GM18858 (cell line): ENCODE measurements around the gene GASK1A.
"Not testable (repeated sequence)": the region's sequence is repeated elsewhere in the genome, so short reads cannot be mapped to it uniquely, and the experiment has no call there.

Experiments
- ATAC-seq: cut with Tn5 transposase; IDR thresholded peaks from one replicate; pipeline ENCODE4 v1.9.1; 2021; ENCODE audit not compliant: unreplicated experiment

GASK1A gene

DNA sequence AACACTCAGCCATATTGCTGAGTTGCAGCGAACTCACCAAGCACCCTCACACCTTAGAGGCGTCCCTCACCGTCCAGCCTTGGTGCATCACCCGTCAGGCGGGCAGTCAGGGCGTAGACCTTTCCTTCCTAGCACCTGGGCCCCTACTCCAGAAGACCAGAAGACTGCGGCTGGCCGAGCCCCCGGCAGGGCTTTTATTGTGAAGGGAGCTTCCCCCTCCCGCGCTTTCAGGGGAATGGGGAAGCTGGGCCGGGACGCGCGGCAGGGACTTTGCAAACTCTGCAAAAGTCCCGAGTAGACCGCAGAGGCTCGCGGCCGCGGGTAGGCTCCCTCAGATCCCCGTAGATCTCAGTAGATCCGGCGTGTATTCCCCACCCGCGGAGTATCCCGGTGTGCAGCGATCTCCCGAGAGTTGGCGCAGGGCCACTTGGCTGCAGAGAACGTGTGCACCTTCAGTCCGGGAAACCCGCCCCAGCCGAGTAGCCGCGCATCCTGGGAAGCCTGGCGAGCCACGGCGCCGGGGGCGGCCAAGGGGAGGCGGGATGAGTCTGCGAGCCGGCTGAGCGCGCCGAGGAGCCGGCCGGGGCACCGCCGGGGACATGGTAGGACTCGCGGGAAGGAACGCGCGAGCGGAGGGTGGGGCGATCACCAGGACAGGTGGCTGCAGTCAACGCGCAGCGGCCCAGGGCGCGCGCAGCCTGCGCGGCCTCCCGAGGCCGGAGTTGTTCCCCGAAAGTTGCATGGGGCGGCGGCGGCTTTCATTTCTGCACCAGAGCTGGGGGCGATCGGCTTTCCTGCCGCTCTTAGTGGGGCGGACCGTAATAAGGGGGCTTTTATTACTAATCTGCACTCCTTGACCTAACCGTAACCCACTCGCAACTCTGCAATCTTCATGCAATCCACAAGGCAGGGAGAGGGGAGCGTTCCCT is at the start of gene GASK1A:
TSS of gene GASK1A (plus strand) at position 268 of the 929 bp plus-strand sequence. CDS start at position 600, 332 bp downstream.
- no peak for ATAC-seq

DNA sequence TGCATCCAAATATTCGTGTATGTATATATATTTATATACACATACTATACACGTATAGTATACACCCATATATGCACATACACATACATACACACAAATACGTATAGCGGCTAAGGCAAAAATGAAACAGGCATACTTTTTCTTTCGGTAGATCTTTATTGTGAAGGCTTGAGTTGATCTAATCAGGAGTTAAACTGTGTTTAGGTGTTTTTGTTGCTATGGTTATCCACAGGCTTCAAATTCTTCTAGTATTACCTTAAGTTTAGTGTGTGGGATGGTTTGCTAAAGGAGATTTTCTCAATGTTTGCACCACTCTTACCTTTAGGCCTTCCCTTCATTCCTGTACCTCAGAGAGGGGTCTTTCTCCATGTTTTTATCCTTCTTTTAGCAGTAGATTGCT is 45.0 kb upstream of the GASK1A start:
- ATAC-seq = no peak

DNA sequence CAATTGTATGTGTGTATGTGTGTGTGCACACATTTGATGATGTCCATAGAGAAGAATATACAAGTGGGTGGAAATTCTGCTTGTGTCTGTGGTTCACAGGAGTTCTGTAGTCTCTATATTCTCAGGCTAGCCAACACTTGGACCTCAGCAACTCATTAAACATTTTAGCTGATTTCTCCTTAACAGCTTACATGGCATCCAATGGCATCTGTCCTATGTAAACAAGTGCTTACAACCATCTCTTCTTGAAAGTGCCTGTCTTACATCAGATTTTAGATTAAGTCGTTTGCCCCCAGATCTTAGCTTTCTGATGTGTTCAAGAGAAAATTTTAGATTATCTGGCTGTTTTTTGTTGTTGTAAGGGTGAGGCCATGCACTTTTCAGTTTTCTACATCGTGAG is 44.2 kb upstream of the GASK1A start:
- no peak for ATAC-seq

DNA sequence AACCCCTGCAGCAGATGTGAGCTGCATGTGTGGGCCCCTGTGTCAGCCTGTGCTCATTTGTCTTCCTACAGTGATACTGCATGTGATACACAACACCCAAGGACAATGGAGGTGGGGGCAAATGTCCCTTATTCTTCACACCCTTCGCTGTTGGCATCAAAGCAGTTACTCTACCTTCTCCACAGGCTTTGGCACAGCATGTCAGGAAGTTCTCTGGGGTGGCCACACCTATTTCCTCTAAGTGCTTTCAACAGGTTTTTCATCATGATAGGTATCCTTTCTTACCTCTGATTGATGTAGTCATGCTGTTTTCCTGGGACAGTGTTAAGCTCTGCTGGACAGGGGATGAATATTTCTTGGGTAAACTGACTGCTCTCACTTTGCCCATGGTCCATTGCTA is 43.6 kb upstream of the GASK1A start:
- ATAC-seq = no peak

DNA sequence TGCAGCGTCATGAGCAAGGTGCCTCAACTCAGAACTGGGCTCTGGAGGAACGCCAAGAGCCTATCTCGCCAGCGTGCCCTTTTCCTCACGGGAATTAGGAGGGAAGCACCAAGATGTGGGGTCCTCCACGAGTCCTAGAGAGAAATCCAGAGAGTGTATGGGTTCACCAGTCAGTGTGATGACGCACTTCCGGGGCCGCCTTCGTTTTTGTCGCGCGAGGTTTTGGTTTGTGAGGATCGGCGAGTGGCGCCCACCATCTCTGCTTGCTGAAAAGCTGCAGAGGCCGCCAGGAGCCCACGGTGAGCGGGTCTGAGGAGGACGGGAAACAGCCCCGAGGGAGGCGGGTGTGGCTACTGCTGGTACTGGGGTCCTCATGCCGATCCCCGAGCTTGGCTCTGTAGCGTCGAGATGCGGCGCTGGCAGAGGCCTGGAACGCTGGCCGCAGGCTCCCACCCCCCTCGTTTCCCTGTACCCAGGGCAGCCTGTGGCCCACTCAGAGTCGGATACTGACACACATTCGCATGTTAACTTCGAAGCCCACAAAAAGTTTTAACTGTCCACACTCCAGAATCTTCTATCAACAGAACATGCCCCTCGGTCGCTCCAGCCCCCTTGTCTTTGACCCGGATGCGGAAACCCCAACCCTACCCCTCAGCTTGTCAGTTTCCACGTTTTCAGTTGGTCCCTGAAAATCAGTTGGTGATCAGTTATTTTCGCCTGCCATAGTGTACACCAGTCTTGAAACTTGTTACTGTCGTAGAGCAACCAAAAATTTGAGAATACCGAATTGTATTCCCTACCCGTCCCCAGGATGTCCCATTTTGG is 42.7 kb upstream of the GASK1A start:
- ATAC-seq = no peak

DNA sequence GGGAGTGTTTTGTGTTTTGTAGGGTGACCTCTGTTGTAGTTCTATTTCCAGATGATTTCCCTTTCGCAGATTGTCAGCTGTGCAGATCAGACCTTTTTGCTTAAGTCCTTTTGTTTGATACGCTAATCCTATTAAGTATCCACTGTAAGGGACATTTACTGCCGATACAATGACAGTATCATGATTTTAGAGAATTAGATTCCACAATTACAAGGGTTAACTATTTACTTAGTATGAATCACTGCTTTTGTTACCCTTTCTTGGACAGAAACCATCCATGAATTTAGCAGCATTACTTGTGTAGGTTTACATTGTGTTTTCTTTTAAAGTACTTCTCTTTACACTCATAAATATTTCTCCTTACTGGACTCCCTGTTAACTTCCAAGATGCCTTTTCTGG is 41.8 kb upstream of the GASK1A start:
- no peak for ATAC-seq

DNA sequence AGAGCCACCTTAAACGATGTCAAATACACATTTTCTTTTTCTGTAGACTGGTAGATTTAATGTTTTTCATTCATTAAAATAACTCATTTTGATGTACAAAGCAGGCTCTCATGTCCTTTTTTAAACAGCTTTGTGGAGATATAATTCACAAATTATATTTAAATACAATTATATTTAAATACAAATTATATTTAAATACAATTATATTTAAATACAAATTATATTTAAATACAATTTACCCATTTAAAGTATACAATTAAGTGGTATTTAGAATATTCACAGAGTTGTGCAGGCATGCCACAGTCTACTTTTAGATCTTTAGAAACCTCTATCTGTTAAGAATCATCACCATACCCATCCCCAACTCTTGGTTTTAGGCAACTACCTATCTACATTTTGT is 36.4 kb upstream of the GASK1A start:
- ATAC-seq = no peak

DNA sequence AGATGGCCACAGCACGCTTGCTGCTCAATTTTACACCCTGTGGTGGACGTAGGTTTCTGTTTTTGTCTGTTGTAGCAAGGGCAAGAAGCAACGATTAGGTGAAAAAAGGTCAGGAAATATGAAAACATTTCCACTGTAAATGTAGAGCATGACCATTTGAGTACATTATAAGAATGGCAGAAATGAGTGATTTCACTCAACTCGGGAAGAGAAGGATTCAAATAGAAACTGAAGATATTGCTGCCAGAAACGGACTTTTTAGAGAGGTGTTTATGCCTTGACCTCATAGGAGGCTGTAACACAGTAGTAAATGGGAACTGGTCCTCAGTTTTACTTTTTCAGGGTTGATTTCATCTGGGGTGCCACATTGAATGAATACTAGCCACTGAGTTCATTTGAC is 33.1 kb upstream of the GASK1A start:
- no peak for ATAC-seq

DNA sequence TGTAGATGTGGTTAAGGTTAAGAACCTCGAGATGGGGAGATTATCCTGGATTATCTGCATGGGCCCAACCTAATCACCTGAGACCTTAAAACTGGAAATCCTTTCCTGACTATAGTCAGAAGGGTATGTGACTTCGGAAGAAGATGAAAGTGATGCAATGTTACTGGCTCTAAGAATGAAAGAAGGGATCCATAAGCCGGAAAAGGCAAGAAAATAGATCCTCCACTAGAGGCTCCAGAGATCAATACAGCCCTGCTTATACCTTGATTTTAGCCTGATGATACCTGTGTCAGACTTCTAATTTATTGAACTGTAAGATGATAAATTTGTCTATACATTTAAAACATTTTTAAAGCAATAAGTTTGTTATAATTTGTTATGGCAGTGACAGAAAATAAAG is 21.5 kb upstream of the GASK1A start:
- ATAC-seq = no peak

GRCh38 chr3:42960282-42960681 is 18.8 kb upstream of the GASK1A start:
- ATAC-seq = no peak

DNA sequence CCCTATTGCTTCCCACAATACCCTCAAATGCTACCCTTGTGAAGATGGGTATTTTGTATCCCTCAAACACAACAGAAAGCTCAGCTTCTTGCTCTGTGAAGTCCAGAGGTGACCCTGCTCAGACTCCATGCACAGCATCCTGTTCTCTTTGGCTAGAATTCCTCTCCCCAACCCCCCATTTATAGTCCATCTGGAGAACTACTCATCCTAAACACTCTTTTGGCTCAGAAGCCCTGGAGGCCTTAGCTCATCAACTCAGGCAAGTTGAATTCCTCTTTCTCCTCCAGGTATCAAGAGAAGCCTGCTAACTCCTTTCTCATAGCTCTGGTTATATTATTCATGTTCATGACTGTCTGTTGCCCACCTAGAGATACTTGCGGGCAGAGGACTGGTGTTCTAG is 18.3 kb upstream of the GASK1A start:
- ATAC-seq = no peak

- no peak for ATAC-seq
These were observed 17.5 kb upstream of the GASK1A start for GRCh38 chr3:42961633-42962032.

DNA sequence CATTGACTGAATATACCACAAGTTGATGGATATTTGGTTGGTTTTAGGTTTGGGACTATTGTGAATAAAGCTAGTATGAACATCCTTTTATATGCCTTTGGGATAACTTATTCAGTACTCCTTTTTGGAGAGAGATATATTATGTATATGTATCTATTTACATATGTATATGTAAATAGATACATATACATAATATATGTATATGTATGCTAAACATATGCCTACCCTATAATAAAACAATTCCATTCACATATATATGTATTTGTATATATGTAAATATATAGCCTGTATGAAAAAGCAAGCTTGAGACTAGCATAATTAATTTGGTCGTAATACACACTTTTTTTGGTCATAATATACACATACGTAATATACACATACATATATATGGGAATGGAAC is 15.8 kb upstream of the GASK1A start:
- ATAC-seq = no peak

GRCh38 chr3:42964266-42964665 is 14.8 kb upstream of the GASK1A start:
- no peak for ATAC-seq

DNA sequence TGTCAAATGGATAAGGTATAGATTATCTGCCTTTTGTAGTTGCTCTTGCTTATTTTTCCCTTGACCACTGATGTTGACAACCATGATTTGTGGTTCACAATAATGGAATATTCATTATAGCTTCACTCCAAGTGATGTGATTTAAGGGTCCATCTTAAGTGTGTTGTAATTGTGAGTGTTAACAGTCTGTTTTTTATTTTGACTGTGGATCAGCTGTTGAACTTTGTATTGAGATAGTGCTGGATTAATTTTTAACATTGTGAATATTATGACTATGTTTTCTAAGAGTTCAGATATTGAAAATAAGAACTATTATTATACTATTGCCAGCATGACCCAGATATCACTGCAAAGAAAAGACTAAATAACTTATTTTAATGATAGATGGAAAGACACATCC is 8.6 kb upstream of the GASK1A start:
- ATAC-seq = no peak

GRCh38 chr3:42970976-42971772 is 7.9 kb upstream of the GASK1A start:
- ATAC-seq = no peak

DNA sequence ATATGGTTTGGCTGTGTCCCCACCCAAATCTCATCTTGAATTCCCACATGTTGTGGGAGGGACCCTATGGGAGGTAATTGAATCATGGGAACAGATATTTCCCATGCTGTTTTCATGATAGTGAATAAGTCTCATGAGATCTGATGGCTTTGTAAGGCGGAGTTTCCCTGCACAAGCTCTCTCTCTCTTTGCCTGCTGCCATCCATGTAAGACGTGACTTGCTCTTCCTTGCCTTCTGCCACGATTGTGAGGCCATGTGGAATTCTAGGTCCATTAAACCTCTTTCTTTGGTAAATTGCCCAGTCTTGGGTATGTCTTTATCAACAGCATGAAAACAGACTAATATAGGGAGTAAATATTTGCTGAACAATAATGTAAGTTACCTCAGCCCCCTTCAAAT is 4.2 kb upstream of the GASK1A start:
- not testable (repeated sequence) for ATAC-seq

GRCh38 chr3:42975456-42975855 is 3.7 kb upstream of the GASK1A start:
- no peak for ATAC-seq

- no peak for ATAC-seq
These were observed 3.2 kb upstream of the GASK1A start for GRCh38 chr3:42975955-42976354.

- no peak for ATAC-seq
These were observed 1.1 kb downstream of the GASK1A start for GRCh38 chr3:42980209-42980608.

GRCh38 chr3:42980909-42981308 is 1.8 kb downstream of the GASK1A start:
- ATAC-seq = no peak
